ENCODE measurements around the gene STAT1.

STAT1 gene

DNA sequence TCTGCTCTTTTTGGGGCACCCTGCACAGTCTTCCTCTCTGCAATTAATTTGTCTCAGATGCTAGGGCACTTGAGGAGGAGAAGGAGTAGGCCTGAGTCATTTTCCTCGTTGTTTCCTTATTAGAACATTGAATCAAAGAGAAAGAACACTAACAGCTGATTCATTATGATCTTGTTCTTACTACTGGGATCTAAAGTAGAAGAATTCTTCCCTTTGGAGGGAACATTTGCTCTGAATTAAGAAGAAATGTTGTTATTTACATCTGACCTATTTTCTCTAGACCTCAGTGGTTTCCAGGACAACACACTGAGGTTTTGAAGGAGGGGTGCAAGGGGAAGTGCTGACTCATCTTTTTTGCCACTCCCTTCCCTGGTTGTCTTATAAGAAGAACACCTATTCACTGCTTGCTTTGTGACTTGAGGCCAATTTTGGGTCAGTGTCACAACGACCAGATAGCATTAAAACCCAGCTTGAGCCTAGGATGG, 24.3 kb upstream of the STAT1 start:
- no peak for TF ChIP-seq POLR2AphosphoS5 (IDR thresholded peaks at IDR 0.05; ENCODE audit: borderline replicate concordance, low read depth, low read length)
- Histone ChIP-seq H3K27ac (no peak overlapping the region), H3K4me3 (no peak overlapping the region), H3K9ac (ENCODE audit: insufficient read length) (no peak overlapping the region), H3K9me3 (ENCODE audit: low read depth, low read length) (no peaks in the 10 kb centered on the region), H3K36me3 (ENCODE audit: insufficient read depth, low read length) (no peaks in the 10 kb centered on the region)
- no peak for DNase-seq (ENCODE audit: low read depth, low spot score)

- H3K36me3 ChIP-seq (ENCODE audit: insufficient read depth, low read length): no peaks in the 10 kb centered on the region
- no peak overlapping the region for H3K27ac ChIP-seq
- H3K4me3 ChIP-seq: no peak overlapping the region
- DNase-seq (ENCODE audit: low read depth, low spot score): no peak
- TF ChIP-seq POLR2AphosphoS5 (IDR thresholded peaks at IDR 0.05; ENCODE audit: borderline replicate concordance, low read depth, low read length): no peak
- no peak for TF ChIP-seq EZH2 (IDR thresholded peaks at IDR 0.05)
- no peaks in the 10 kb centered on the region for H3K9me3 ChIP-seq (ENCODE audit: low read depth, low read length)
- no peak overlapping the region for H3K9ac ChIP-seq (ENCODE audit: insufficient read length)
Measured at GRCh38 chr2:191037351-191037750, 23.4 kb upstream of the STAT1 start.

GRCh38 chr2:191036363-191036762, 22.4 kb upstream of the STAT1 start:
- Histone ChIP-seq H3K4me3 (no peak overlapping the region), H3K27ac (no peak overlapping the region), H3K9ac (ENCODE audit: insufficient read length) (no peak overlapping the region), H3K36me3 (ENCODE audit: insufficient read depth, low read length) (no peaks in the 10 kb centered on the region), H3K9me3 (ENCODE audit: low read depth, low read length) (no peaks in the 10 kb centered on the region)
- no peak for DNase-seq (ENCODE audit: low read depth, low spot score)
- no peak for TF ChIP-seq POLR2AphosphoS5 (IDR thresholded peaks at IDR 0.05; ENCODE audit: borderline replicate concordance, low read depth, low read length)
- TF ChIP-seq EZH2 (IDR thresholded peaks at IDR 0.05): no peak
- no peak for TF ChIP-seq FOXP2 (optimal IDR thresholded peaks at IDR 0.05; ENCODE audit: control extremely low read depth, extremely low read length, insufficient read depth)

GRCh38 chr2:191032588-191033429, 18.8 kb upstream of the STAT1 start:
- TF ChIP-seq EZH2 (IDR thresholded peaks at IDR 0.05): no peak
- TF ChIP-seq POLR2AphosphoS5 (IDR thresholded peaks at IDR 0.05; ENCODE audit: borderline replicate concordance, low read depth, low read length): no peak
- no peak for TF ChIP-seq FOXP2 (optimal IDR thresholded peaks at IDR 0.05; ENCODE audit: control extremely low read depth, extremely low read length, insufficient read depth)
- Histone ChIP-seq H3K27ac (no peak overlapping the region), H3K4me3 (no peak overlapping the region), H3K36me3 (ENCODE audit: insufficient read depth, low read length) (no peaks in the 10 kb centered on the region), H3K9ac (ENCODE audit: insufficient read length) (no peak overlapping the region), H3K9me3 (ENCODE audit: low read depth, low read length) (no peaks in the 10 kb centered on the region)
- no peak for DNase-seq (ENCODE audit: low read depth, low spot score)

DNA sequence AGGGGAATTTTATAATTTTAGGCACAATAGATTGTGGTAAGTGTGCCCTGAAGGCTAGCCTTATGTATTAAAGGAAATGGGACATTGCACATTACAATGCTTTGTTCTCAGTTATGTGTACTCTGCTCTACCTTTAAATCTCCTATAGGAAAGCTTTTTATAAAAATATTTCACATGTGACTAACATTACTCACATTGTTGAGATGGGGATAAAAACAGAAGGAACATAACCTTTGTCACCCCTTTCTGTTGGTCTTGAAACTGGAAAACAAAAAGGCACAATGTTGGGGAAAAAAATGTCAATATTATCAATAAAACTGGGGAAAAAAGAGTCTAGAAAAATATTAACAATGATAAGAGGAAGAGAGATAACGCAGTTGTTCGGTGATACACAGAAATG, 17.3 kb upstream of the STAT1 start:
- no peaks in the 10 kb centered on the region for H3K9me3 ChIP-seq (ENCODE audit: low read depth, low read length)
- H3K4me3 ChIP-seq: no peak overlapping the region
- no peak overlapping the region for H3K27ac ChIP-seq
- no peak for DNase-seq (ENCODE audit: low read depth, low spot score)
- no peak overlapping the region for H3K9ac ChIP-seq (ENCODE audit: insufficient read length)
- TF ChIP-seq EZH2 (IDR thresholded peaks at IDR 0.05) (no peak), FOXP2 (optimal IDR thresholded peaks at IDR 0.05; ENCODE audit: control extremely low read depth, extremely low read length, insufficient read depth) (no peak), POLR2AphosphoS5 (IDR thresholded peaks at IDR 0.05; ENCODE audit: borderline replicate concordance, low read depth, low read length) (no peak)
- no peaks in the 10 kb centered on the region for H3K36me3 ChIP-seq (ENCODE audit: insufficient read depth, low read length)

DNA sequence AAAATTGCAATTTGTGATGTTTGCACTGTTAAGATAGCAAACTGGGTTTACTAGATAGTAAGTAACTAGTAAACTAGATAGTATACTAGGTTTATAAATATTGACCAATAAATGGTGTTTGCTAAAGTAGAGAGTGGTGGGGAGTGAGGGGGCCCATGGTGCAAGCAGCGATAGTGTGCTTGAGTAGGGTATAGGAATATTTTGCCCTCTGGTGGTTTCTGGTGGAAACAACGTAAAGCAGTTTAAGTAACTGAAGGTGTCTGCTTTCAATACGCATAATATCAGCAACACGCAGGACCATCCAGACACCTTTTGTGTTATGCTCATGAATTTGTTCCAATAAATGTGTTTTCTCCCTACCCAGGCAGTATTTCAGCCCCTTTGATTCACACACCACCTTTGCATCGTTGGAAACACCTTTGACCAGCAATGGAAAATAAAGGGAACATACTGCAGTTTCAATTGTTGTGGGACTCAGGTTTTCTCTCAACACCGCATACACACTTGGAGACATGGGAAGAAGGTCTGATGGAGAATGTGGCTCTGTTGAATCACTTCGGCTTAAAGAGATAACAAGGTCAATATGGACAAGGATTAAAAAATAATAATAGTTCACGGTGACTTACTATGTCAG, 16.7 kb upstream of the STAT1 start:
- TF ChIP-seq EZH2 (IDR thresholded peaks at IDR 0.05): no peak
- no peak for TF ChIP-seq FOXP2 (optimal IDR thresholded peaks at IDR 0.05; ENCODE audit: control extremely low read depth, extremely low read length, insufficient read depth)
- TF ChIP-seq POLR2AphosphoS5 (IDR thresholded peaks at IDR 0.05; ENCODE audit: borderline replicate concordance, low read depth, low read length): no peak
- Histone ChIP-seq H3K9ac (ENCODE audit: insufficient read length) (no peak overlapping the region), H3K36me3 (ENCODE audit: insufficient read depth, low read length) (no peaks in the 10 kb centered on the region), H3K9me3 (ENCODE audit: low read depth, low read length) (no peaks in the 10 kb centered on the region), H3K4me3 (no peak overlapping the region), H3K27ac (no peak overlapping the region)
- no peak for DNase-seq (ENCODE audit: low read depth, low spot score)

DNA sequence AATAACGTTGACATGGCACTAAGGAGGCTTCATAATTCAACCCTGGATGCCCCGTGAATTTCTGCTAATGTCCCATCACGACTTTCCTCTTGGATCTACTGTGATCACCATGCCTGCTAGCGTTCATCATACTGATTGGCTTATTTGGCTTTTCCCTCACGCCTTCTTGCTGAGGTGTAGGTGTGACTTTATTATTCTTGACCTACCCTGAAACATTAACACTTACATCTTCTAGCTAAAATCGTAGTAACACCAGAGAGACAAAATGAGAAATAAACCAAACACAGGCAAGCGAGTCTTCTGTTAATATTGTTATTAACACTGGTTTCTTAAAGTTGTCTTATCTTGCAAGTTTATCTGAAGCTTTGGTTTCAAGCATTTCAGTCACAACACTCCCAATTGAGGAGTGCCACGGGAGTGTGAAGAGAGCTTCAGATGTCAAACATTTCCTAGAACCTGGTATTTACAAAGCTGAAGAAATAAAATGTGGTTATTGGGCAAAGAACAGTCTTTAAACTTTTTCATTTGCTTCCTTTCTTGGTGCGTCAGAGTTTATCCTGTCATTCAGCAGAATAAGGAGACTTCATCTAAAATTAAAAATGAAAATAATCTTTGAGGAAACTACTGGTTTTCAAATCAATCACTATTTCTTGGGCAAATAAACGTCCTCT, 15.4 kb upstream of the STAT1 start:
- TF ChIP-seq FOXP2 (optimal IDR thresholded peaks at IDR 0.05; ENCODE audit: control extremely low read depth, extremely low read length, insufficient read depth): no peak
- no peak for TF ChIP-seq EZH2 (IDR thresholded peaks at IDR 0.05)
- TF ChIP-seq POLR2AphosphoS5 (IDR thresholded peaks at IDR 0.05; ENCODE audit: borderline replicate concordance, low read depth, low read length): no peak
- Histone ChIP-seq H3K9ac (ENCODE audit: insufficient read length) (no peak overlapping the region), H3K27ac (no peak overlapping the region), H3K9me3 (ENCODE audit: low read depth, low read length) (no peaks in the 10 kb centered on the region), H3K36me3 (ENCODE audit: insufficient read depth, low read length) (no peaks in the 10 kb centered on the region), H3K4me3 (no peak overlapping the region)
- no peak for DNase-seq (ENCODE audit: low read depth, low spot score)

DNA sequence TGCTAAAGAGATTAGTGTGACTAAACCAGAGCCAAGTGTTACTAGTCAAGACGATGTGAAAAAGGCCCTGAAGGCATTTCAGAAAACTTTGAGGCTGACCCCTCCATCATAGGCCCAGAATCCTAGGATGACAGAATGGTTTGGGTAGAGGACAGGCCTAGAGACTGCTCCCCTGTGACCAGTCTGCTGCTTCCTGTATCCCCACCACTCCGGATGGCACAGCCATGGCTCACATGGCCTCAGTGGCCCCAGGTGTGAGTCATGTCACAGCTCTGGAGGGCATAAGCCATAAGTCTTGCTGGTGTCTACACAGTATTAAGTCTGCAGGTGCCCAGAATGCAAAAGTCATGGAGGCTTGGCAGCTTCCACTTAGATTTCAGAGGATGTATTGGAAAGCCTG, 12.4 kb upstream of the STAT1 start:
- no peak for DNase-seq (ENCODE audit: low read depth, low spot score)
- no peaks in the 10 kb centered on the region for H3K9me3 ChIP-seq (ENCODE audit: low read depth, low read length)
- no peak overlapping the region for H3K9ac ChIP-seq (ENCODE audit: insufficient read length)
- TF ChIP-seq EZH2 (IDR thresholded peaks at IDR 0.05) (no peak), POLR2AphosphoS5 (IDR thresholded peaks at IDR 0.05; ENCODE audit: borderline replicate concordance, low read depth, low read length) (no peak), FOXP2 (optimal IDR thresholded peaks at IDR 0.05; ENCODE audit: control extremely low read depth, extremely low read length, insufficient read depth) (no peak)
- H3K4me3 ChIP-seq: no peak overlapping the region
- H3K36me3 ChIP-seq (ENCODE audit: insufficient read depth, low read length): no peaks in the 10 kb centered on the region
- no peak overlapping the region for H3K27ac ChIP-seq
